Esophagus squamous epithelium (tissue), 4 donors: ENCODE results near the gene NAA60.

Experiments used
- POLR2A ChIP-seq, 4 donors: fragments of 450-650 bp; IDR thresholded peaks; one replicate each; pipeline ENCODE4 v1.6.1; 2017; ENCODE audit warnings: antibody characterized with exemption in 4 of 4, mild to moderate bottlenecking in 4 of 4, moderate library complexity in 3 of 4
- TF ChIP-seq, protein P1 (sequence below), 6 experiments: fragments of 450-650 bp in 4 of 6; fragments of 200-600 bp in 2 of 6; sonication (generic) in 2 of 6; IDR thresholded peaks; one replicate each; pipeline ENCODE4 v1.5.1; 2016 to 2019; ENCODE audit warnings: antibody characterized with exemption in 6 of 6, mild to moderate bottlenecking in 4 of 6, moderate library complexity in 4 of 6

DNA sequence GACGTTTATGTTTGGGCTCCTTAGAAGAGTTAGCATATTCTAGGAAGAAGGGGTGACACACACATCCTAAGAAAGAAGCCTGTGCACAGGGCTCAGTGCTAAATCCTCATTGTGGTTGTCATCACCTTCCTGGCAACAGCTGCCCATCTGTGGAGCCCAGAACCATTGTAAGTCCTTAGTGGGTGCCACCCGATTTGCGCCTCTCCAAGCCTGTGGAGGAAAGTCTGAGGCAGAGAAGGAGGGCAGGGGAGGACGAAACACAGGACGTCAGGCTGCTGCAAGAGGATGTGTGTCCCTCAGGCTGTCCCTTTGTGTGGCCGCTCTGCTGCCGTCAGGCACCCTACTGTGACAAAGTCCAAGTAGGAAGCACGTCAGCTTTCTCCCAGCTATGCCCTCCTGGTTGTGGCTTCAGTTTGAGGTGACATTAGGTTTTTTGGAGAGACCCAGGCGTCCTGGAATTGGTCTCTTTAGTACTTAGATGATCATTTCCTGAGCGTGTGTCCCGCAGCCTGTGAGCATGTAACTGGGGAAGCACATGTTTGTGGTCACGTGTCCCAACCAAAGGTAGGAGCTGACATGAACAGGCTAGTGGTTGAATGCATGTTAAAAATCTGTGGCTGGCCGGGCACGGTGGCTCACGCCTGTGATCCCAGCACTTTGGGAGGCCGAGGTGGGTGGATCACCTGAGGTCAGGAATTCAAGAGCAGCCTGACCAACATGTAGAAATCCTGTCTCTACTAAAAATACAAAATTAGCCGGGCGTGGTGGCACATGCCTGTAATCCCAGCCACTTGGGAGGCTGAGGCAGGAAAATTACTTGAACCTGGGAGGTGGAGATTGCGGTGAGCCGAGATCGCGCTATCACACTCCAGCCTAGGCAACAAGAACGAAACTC, 68.1 kb downstream of the NAA60 start:
- TF ChIP-seq, protein P1, sequence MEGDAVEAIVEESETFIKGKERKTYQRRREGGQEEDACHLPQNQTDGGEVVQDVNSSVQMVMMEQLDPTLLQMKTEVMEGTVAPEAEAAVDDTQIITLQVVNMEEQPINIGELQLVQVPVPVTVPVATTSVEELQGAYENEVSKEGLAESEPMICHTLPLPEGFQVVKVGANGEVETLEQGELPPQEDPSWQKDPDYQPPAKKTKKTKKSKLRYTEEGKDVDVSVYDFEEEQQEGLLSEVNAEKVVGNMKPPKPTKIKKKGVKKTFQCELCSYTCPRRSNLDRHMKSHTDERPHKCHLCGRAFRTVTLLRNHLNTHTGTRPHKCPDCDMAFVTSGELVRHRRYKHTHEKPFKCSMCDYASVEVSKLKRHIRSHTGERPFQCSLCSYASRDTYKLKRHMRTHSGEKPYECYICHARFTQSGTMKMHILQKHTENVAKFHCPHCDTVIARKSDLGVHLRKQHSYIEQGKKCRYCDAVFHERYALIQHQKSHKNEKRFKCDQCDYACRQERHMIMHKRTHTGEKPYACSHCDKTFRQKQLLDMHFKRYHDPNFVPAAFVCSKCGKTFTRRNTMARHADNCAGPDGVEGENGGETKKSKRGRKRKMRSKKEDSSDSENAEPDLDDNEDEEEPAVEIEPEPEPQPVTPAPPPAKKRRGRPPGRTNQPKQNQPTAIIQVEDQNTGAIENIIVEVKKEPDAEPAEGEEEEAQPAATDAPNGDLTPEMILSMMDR (IDR thresholded peaks at IDR 0.05) = no peak
- TF ChIP-seq POLR2A (IDR thresholded peaks at IDR 0.05) = no peak
